HepG2 (cell line): ENCODE results near the gene STX8. TPM values are rescaled to one million over a fixed set of nuclear protein-coding genes. Genes with fewer than 3 reads are reported as not detected.

ENCODE experiments used
- GLI4 ChIP-seq: sonication (generic); formaldehyde crosslinking; IDR thresholded peaks from 2 replicates; pipeline ENCODE4 v1.5.1; 2020; ENCODE audit warnings: missing genetic modification reagents, mild to moderate bottlenecking, moderate library complexity, borderline replicate concordance
- MAFK ChIP-seq, 2 experiments: IDR thresholded peaks in 1 of 2; conservative IDR thresholded peaks in 1 of 2; 2 replicates each; pipeline ENCODE4 v1.6.1; 2011; ENCODE audit warnings: improper control_type of control experiment in 2 of 2, low read length in 2 of 2
- MIER3 ChIP-seq: IDR thresholded peaks from 2 replicates; pipeline ENCODE4 v1.6.1; 2016; ENCODE audit warnings: missing compliant biosample characterization, borderline replicate concordance
- SAP130 ChIP-seq: IDR thresholded peaks from 2 replicates; pipeline ENCODE4 v1.6.1; 2016; ENCODE audit warnings: low read depth
- SP2 ChIP-seq: sonication (generic); formaldehyde crosslinking; IDR thresholded peaks from 2 replicates; pipeline ENCODE4 v1.5.1; 2020; ENCODE audit warnings: mild to moderate bottlenecking, missing genetic modification reagents
- ZNF350 ChIP-seq: sonication (generic); formaldehyde crosslinking; IDR thresholded peaks from 2 replicates; pipeline ENCODE4 v1.4.0; 2020; ENCODE audit warnings: mild to moderate bottlenecking, low read depth, missing genetic modification reagents, borderline replicate concordance
- polyA plus RNA-seq, 8 experiments: library from polyadenylated mRNA; depleted of rRNA in 3 of 8; stranded (reverse) in 7 of 8; unstranded in 1 of 8; fragments of >200 nt; fragmentation: Illumina TruSeq in 4 of 8; extraction: Trizol in 4 of 8; gene quantifications; 2 replicates each; pipeline versions ENCODE4 v1.2.1 to v1.2.3, GENCODE V29; 2011 to 2016; ENCODE audit warnings: low read depth in 4 of 8, missing spikeins in 1 of 8, mixed read lengths in 1 of 8; ENCODE audit not compliant: insufficient read depth in 1 of 8
- total RNA-seq, 5 experiments: library from RNA; depleted of rRNA; stranded (reverse); fragments of >200 nt; fragmentation: Illumina TruSeq; extraction: Trizol; gene quantifications; 2 replicates each; pipeline ENCODE4 v1.2.3, GENCODE V29; 2016; ENCODE audit warnings: low read depth in 1 of 5
- TF ChIP-seq, protein P1 (sequence below): sonication (generic); formaldehyde crosslinking; IDR thresholded peaks from 2 replicates; pipeline ENCODE4 v1.8.1; 2023; ENCODE audit warnings: missing genetic modification reagents, inconsistent platforms, borderline replicate concordance
- TF ChIP-seq, protein P2 (sequence below): sonication (generic); formaldehyde crosslinking; IDR thresholded peaks from 2 replicates; pipeline ENCODE4 v1.4.0; 2020; ENCODE audit warnings: missing genetic modification reagents, borderline replicate concordance
- TF ChIP-seq, protein P3 (sequence below): sonication (generic); formaldehyde crosslinking; IDR thresholded peaks from 2 replicates; pipeline ENCODE4 v1.5.1; 2020; ENCODE audit warnings: missing genetic modification reagents, mild to moderate bottlenecking, borderline replicate concordance
- TF ChIP-seq, protein P4 (sequence below): sonication (generic); formaldehyde crosslinking; IDR thresholded peaks from 2 replicates; pipeline ENCODE4 v1.5.0; 2020; ENCODE audit warnings: mild to moderate bottlenecking, missing genetic modification reagents
- TF ChIP-seq, protein P5 (sequence below): sonication (generic); formaldehyde crosslinking; conservative IDR thresholded peaks from 2 replicates; pipeline ENCODE4 v1.4.0; 2020; ENCODE audit warnings: mild to moderate bottlenecking, missing genetic modification reagents, moderate library complexity
- TF ChIP-seq, protein P6 (sequence below): sonication (generic); formaldehyde crosslinking; IDR thresholded peaks from 2 replicates; pipeline ENCODE4 v1.4.0; 2020; ENCODE audit warnings: mild to moderate bottlenecking, low read depth, missing genetic modification reagents
- TF ChIP-seq, protein P7 (sequence below): sonication (generic); formaldehyde crosslinking; IDR thresholded peaks from 2 replicates; pipeline ENCODE4 v1.4.0; 2020; ENCODE audit warnings: low read depth, mild to moderate bottlenecking, missing genetic modification reagents

The STX8 gene
- total and polyA plus RNA-seq, 2 of the 13 experiments (the other 11 are each of a cell fraction or from before 2014, with no cell fraction given): 36.4 to 53.6 TPM

DNA sequence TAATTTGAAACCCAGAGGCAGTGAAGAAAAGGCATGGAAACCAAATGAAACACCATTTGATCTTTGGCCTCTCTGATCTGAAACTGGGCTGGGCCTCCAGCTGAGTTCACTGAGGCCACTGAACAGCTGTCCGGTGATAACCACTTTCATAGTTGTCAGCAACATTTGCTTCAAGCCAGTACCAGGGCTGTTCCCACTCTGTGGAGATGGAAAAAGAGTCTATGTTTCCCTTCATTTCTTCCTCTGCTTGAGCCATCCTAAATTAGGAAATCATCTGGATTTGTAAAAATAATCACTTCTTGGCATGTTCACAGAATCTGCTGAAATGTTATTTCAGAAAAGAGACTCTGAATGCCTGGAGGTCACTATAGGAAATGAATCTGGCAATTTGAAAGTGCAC, 119.3 kb downstream of the STX8 start (continued):
- TF ChIP-seq MAFK (conservative IDR thresholded peaks at IDR 0.05 in 1 of 2, IDR thresholded peaks at IDR 0.05 in 1 of 2; ENCODE audit: low read length in 2 of 2) (peak; percentile 30 to 69; a peak in 2 of 4 replicates), SAP130 (peak; percentile 56), GLI4 (CRISPR knock-in tag) (no peak), ZNF350 (CRISPR knock-in tag) (no peak), SP2 (CRISPR knock-in tag) (no peak), MIER3 (no peak)
- TF ChIP-seq, protein P1, sequence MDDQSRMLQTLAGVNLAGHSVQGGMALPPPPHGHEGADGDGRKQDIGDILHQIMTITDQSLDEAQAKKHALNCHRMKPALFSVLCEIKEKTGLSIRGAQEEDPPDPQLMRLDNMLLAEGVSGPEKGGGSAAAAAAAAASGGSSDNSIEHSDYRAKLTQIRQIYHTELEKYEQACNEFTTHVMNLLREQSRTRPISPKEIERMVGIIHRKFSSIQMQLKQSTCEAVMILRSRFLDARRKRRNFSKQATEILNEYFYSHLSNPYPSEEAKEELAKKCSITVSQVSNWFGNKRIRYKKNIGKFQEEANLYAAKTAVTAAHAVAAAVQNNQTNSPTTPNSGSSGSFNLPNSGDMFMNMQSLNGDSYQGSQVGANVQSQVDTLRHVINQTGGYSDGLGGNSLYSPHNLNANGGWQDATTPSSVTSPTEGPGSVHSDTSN (CRISPR knock-in tag): no peak
- TF ChIP-seq, protein P2, sequence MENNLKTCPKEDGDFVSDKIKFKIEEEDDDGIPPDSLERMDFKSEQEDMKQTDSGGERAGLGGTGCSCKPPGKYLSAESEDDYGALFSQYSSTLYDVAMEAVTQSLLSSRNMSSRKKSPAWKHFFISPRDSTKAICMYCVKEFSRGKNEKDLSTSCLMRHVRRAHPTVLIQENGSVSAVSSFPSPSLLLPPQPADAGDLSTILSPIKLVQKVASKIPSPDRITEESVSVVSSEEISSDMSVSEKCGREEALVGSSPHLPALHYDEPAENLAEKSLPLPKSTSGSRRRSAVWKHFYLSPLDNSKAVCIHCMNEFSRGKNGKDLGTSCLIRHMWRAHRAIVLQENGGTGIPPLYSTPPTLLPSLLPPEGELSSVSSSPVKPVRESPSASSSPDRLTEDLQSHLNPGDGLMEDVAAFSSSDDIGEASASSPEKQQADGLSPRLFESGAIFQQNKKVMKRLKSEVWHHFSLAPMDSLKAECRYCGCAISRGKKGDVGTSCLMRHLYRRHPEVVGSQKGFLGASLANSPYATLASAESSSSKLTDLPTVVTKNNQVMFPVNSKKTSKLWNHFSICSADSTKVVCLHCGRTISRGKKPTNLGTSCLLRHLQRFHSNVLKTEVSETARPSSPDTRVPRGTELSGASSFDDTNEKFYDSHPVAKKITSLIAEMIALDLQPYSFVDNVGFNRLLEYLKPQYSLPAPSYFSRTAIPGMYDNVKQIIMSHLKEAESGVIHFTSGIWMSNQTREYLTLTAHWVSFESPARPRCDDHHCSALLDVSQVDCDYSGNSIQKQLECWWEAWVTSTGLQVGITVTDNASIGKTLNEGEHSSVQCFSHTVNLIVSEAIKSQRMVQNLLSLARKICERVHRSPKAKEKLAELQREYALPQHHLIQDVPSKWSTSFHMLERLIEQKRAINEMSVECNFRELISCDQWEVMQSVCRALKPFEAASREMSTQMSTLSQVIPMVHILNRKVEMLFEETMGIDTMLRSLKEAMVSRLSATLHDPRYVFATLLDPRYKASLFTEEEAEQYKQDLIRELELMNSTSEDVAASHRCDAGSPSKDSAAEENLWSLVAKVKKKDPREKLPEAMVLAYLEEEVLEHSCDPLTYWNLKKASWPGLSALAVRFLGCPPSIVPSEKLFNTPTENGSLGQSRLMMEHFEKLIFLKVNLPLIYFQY: peak; percentile 45; the same call in 1 of the 2 replicates
- TF ChIP-seq, protein P3, sequence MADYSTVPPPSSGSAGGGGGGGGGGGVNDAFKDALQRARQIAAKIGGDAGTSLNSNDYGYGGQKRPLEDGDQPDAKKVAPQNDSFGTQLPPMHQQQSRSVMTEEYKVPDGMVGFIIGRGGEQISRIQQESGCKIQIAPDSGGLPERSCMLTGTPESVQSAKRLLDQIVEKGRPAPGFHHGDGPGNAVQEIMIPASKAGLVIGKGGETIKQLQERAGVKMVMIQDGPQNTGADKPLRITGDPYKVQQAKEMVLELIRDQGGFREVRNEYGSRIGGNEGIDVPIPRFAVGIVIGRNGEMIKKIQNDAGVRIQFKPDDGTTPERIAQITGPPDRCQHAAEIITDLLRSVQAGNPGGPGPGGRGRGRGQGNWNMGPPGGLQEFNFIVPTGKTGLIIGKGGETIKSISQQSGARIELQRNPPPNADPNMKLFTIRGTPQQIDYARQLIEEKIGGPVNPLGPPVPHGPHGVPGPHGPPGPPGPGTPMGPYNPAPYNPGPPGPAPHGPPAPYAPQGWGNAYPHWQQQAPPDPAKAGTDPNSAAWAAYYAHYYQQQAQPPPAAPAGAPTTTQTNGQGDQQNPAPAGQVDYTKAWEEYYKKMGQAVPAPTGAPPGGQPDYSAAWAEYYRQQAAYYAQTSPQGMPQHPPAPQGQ (CRISPR knock-in tag): no peak
- TF ChIP-seq, protein P4, sequence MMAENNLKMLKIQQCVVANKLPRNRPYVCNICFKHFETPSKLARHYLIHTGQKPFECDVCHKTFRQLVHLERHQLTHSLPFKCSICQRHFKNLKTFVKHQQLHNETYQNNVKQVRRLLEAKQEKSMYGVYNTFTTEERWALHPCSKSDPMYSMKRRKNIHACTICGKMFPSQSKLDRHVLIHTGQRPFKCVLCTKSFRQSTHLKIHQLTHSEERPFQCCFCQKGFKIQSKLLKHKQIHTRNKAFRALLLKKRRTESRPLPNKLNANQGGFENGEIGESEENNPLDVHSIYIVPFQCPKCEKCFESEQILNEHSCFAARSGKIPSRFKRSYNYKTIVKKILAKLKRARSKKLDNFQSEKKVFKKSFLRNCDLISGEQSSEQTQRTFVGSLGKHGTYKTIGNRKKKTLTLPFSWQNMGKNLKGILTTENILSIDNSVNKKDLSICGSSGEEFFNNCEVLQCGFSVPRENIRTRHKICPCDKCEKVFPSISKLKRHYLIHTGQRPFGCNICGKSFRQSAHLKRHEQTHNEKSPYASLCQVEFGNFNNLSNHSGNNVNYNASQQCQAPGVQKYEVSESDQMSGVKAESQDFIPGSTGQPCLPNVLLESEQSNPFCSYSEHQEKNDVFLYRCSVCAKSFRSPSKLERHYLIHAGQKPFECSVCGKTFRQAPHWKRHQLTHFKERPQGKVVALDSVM (CRISPR knock-in tag): peak; percentile 63
- TF ChIP-seq, protein P5, sequence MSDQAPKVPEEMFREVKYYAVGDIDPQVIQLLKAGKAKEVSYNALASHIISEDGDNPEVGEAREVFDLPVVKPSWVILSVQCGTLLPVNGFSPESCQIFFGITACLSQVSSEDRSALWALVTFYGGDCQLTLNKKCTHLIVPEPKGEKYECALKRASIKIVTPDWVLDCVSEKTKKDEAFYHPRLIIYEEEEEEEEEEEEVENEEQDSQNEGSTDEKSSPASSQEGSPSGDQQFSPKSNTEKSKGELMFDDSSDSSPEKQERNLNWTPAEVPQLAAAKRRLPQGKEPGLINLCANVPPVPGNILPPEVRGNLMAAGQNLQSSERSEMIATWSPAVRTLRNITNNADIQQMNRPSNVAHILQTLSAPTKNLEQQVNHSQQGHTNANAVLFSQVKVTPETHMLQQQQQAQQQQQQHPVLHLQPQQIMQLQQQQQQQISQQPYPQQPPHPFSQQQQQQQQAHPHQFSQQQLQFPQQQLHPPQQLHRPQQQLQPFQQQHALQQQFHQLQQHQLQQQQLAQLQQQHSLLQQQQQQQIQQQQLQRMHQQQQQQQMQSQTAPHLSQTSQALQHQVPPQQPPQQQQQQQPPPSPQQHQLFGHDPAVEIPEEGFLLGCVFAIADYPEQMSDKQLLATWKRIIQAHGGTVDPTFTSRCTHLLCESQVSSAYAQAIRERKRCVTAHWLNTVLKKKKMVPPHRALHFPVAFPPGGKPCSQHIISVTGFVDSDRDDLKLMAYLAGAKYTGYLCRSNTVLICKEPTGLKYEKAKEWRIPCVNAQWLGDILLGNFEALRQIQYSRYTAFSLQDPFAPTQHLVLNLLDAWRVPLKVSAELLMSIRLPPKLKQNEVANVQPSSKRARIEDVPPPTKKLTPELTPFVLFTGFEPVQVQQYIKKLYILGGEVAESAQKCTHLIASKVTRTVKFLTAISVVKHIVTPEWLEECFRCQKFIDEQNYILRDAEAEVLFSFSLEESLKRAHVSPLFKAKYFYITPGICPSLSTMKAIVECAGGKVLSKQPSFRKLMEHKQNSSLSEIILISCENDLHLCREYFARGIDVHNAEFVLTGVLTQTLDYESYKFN (CRISPR knock-in tag): 0 out of 2 replicates have a peak, but pooled peaks have one; percentile 57
- TF ChIP-seq, protein P6, sequence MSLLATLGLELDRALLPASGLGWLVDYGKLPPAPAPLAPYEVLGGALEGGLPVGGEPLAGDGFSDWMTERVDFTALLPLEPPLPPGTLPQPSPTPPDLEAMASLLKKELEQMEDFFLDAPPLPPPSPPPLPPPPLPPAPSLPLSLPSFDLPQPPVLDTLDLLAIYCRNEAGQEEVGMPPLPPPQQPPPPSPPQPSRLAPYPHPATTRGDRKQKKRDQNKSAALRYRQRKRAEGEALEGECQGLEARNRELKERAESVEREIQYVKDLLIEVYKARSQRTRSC (CRISPR knock-in tag): no peak
- TF ChIP-seq, protein P7, sequence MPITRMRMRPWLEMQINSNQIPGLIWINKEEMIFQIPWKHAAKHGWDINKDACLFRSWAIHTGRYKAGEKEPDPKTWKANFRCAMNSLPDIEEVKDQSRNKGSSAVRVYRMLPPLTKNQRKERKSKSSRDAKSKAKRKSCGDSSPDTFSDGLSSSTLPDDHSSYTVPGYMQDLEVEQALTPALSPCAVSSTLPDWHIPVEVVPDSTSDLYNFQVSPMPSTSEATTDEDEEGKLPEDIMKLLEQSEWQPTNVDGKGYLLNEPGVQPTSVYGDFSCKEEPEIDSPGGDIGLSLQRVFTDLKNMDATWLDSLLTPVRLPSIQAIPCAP (CRISPR knock-in tag): no peak
